Fibroblast of lung (primary cell): ENCODE data around the gene TBCK.

Source experiments
- CTCF ChIP-seq, 2 donors: IDR thresholded peaks in 1 of 2; conservative IDR thresholded peaks in 1 of 2; 1 replicate in 1 of 2; 2 replicates in 1 of 2; pipeline ENCODE4 v1.5.1; 2011 to 2012; ENCODE audit warnings: low read length in 2 of 2, control low read depth in 1 of 2, inconsistent platforms in 1 of 2, low read depth in 1 of 2, mild to moderate bottlenecking in 1 of 2
- EZH2 ChIP-seq: IDR thresholded peaks from 2 replicates; pipeline ENCODE4 v1.5.1; 2012; ENCODE audit warnings: low read length, control low read depth, mild to moderate bottlenecking; ENCODE audit errors: missing control alignments

- TF ChIP-seq CTCF (conservative IDR thresholded peaks at IDR 0.05 in 1 of 2, IDR thresholded peaks at IDR 0.05 in 1 of 2; ENCODE audit: low read depth in 1 of 2, low read length in 2 of 2) (no peak), EZH2 (no peak)
Observed at GRCh38 chr4:106231931-106232330, 84.1 kb downstream of the TBCK start.
